GM12875 (cell line): ENCODE measurements around the gene PRKN.

Experiments
- H3K4me3 ChIP-seq: one replicate; pipeline ENCODE4 v1.5.1; 2011; ENCODE audit warnings: low read depth, low read length, control low read depth
- TF ChIP-seq, protein P1 (sequence below): IDR thresholded peaks from 2 replicates; pipeline ENCODE4 v1.5.1; 2011; ENCODE audit warnings: low read depth, mild to moderate bottlenecking, control low read depth, inconsistent platforms, low read length, moderate library complexity, borderline replicate concordance; ENCODE audit not compliant: insufficient read depth

PRKN gene

DNA sequence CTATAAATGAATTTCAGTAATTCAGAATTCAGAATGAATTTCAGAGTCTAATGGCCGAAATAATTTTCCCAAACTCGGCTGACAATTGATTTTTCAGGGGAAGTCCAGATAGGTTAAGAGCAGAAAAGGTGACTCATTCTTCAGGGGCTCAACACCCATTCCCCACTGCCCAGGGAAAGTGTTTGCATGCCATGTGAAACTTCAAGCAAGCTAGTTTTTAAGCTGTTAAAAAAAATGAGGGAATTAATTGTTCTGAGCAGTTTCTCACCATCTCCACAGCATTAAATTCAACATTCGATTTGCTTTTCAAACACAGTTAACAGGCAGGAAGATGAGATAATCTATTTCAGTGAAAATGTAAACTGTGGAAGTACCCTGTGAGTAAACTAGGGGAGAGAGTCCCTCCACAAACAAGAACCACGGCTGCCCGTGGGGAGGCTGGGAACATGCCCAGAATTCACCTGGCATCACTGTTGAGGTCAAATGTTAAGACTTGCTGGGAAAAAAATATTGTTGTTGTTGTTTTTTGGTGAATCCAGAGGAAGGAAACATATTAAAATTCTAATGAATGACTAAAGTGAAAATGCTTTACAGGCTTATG, 803.0 kb downstream of the PRKN start:
- no peak overlapping the region for H3K4me3 ChIP-seq
- TF ChIP-seq, protein P1, sequence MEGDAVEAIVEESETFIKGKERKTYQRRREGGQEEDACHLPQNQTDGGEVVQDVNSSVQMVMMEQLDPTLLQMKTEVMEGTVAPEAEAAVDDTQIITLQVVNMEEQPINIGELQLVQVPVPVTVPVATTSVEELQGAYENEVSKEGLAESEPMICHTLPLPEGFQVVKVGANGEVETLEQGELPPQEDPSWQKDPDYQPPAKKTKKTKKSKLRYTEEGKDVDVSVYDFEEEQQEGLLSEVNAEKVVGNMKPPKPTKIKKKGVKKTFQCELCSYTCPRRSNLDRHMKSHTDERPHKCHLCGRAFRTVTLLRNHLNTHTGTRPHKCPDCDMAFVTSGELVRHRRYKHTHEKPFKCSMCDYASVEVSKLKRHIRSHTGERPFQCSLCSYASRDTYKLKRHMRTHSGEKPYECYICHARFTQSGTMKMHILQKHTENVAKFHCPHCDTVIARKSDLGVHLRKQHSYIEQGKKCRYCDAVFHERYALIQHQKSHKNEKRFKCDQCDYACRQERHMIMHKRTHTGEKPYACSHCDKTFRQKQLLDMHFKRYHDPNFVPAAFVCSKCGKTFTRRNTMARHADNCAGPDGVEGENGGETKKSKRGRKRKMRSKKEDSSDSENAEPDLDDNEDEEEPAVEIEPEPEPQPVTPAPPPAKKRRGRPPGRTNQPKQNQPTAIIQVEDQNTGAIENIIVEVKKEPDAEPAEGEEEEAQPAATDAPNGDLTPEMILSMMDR: no peak

DNA sequence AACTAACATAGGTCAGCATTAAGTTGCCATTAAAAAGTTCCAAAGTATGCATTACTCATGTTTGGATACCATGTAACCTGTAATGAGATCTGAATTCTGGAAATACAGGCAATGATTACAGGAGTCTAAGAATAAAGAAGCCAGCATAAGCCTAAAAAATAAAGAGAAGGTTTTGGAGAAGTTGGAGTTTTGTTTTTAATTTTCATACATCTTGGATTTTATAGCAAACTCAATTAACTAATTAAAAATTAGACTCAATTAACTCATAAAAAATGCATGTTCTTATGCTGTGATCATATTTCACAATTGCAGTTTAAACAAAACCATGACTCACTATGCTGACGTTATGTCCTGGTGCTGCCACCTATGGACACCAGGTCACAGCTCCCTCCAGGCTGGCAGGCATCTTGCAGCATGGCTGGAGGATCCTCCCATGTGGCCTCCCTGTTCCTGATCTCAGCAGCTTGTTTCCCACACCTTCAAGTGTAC, 804.9 kb downstream of the PRKN start:
- H3K4me3 ChIP-seq: no peak overlapping the region
- TF ChIP-seq, protein P1: no peak

GRCh38 chr6:161921602-161922395, 805.8 kb downstream of the PRKN start:
- H3K4me3 ChIP-seq: no peak overlapping the region
- TF ChIP-seq, protein P1: no peak

DNA sequence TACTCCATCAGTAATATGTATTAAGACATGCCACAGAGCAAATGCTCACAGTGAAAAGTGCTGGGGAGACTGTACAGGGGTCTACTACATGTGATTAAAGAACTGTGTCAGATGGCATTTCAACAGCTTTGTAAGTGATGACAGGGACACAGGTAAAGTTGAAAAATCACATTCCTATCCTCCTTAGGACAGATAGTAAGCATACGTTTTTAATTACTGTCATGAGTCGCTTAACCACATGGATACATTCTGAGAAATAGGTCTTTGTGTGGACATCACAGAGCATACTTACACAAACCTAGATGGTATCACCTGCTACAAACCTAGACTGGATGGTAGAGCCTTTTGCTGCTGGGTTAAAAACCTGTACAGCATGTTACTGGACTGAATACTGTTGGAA, 807.9 kb downstream of the PRKN start:
- H3K4me3 ChIP-seq: no peak overlapping the region
- TF ChIP-seq, protein P1: no peak

- no peak overlapping the region for H3K4me3 ChIP-seq
- TF ChIP-seq, protein P1: no peak
These were observed 808.8 kb downstream of the PRKN start for GRCh38 chr6:161918628-161919205.

DNA sequence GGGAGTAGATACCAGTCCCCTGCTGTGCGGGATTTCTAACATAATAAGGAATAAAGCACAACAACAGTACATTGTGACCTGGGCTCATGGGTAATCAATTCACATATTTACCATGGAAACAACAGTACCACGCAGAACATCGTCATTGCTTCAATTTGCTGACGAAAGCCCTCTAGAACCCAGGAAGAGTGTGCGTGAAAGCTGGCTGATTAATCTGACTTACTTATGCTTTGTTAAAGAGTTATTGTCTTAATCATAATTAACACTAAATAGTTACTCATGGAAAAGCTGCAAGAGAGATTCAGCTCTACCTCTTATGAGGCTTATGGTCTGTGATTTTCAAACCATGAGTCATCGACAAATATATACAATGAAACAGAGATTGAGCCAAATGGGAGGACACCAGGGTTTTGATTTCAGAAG, 809.4 kb downstream of the PRKN start:
- H3K4me3 ChIP-seq: no peak overlapping the region

More for the DNA sequence above, 809.4 kb downstream of the PRKN start:
- TF ChIP-seq, protein P1: no peak
